Measurements from ENCODE around the gene SDK1.
"Not testable (repeated sequence)": the region's sequence is repeated elsewhere in the genome, so short reads cannot be mapped to it uniquely, and the experiment has no call there.

The SDK1 gene

DNA sequence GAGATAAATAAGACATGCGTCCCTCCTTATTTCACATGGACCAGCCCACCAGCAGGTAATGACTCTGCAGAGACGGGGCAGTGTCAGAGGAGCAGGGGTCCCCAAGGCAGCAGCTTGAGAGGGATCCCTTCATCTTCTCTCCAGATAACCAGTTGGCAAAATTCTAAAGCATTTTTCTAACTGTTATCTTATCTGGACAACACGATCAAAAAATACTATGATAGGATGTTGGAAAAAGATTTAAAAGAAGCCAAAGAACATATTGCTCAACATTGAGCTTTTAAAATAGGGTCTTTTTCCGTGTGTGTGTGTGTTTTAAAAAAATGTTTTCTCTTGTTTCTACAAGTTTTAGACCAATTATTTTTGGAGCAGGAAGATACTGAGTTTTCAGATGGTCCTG is 641.2 kb downstream of the SDK1 start:
- no peak for DNase-seq

DNA sequence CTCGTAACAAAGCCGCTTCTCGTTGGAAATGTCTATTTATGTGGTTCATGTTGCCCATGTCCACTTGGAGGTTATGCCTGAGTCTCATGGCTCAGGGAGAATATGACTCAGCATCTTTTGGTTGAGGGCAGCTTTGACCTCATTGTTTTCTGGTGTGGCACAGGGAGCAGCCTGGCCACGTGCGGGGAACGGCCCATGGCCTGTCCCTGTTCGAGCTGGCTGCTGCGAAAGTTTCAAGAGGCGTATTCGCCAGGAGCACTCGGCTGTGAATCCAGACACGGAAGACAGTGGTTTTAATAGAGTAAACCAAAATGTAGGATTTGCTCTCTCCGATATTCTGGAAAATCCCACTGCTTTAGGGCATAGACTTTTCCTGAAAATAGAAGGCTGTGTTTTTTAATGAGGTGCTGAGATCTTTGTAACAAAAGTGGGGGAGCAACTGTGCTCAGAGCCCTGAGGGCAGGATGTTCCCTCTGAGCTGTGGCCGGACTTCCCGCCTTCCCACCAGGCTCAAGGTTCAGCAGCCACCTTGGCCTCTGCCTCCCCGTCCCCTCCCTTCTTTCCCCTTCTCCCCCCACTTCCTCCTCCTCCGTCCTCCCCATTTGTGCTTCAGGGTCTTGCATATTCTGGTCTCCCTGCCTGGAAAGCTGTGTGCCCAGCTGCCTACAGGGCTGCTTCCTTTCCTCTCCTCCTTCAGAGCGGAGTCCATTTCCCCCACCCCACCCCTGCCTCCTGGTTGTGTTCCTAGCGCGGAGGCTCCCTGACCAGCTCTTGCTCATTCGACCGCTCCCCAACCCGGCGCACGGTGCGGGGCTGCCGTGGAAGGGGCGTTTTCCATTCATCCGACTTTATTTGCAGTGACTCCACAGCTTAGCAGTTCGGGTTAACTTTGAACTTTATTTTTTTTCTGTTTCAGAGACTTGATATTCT is 642.0 kb downstream of the SDK1 start:
- no peak for DNase-seq

DNA sequence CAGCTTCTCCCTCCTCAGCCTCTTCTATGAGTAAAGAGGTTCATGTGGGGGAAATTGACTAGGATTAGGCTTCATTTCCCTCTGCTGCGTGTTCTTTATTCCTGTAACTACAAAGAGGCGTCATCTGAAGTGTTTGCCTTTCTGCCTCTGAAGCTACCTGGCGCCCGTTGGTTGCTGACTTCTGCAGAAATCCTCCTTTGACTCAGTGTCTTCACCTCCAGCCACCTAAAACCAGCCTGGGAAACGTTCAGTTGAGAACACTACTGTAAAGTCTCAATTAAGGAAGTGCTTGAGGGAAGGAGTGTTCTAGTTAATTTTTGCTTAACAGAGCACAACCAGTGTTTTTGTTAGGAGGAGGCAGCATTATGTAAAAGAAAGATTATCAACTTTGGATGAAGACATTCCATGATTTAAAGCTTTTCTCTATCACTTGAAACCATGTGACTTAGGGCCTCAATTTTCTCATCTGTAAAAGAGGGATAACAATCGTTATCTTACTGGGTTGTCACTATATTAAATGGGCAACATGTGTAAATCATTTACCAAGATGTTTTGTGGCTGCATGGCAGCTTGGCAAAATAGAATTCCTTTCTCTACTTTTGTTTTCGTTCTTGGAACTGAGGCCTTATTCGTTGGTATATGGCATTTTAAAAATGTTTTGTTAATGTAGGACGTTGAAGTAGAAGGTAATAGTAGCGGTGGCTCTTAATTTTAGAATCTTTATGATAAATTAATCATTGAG is 642.9 kb downstream of the SDK1 start:
- no peak for DNase-seq

DNA sequence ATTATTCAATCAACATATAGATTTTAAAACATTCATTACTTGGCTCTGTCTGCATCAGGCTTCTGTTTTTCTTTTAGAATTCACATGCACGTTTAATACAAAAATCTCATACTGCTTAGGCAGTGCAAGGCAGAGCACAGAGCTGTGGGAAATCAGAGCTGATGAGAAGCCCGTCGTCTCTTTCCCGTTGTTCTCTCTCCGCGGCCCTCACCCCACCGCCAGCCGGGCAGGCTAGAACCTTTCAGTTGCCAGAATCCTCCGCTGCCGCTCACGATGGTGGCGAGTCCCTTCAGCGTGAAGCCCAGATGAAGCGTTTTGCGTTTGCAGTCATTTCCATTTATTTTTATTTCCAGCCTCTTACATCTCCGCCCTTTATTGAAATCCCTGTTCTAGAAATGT is 648.2 kb downstream of the SDK1 start:
- no peak for DNase-seq

GRCh38 chr7:3950249-3950648 is 649.2 kb downstream of the SDK1 start:
- DNase-seq, result no peak

GRCh38 chr7:3951316-3952055 is 650.4 kb downstream of the SDK1 start:
- no peak for DNase-seq

- no peak for DNase-seq
Observed at GRCh38 chr7:3953133-3953532, 652.1 kb downstream of the SDK1 start.

DNA sequence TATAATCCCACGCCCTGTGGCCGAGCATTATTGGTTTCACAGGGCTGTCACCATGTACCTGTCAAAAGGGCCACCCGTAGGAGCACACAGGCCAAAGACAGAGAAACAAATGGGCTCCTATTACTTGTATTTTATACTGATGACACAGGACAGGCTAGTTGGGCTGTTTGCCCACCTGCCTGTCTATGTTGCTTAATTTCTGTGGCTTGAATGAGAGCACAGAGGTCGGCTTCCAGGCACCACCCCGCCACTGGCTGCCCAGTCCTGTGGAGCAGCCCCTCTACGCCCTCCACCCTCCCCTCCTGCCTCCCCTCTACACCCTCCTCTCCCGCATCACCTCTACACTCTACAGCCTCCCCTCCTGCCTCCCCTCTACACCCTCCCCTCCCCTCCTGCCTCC is 652.9 kb downstream of the SDK1 start:
- no peak for DNase-seq

DNA sequence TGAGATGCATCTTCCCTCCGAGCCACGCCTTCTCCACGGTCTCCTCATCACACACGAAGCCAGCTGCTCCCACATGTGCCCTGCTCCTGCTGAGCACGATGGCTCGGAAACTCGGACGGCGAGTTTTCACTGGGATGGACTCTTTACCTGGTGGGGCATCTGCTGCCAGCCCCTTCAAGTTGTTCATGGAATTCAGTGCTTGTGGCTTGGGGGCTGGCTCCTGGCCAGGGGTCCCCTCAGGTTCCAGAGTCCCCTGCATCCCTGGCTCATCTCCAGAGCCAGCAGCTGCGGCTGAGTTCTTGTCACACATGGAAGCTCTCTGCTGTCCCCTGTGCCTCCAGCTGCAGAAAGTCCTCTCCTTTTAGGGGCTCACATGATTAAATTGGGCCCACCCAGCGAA is 654.0 kb downstream of the SDK1 start:
- DNase-seq, result no peak

DNA sequence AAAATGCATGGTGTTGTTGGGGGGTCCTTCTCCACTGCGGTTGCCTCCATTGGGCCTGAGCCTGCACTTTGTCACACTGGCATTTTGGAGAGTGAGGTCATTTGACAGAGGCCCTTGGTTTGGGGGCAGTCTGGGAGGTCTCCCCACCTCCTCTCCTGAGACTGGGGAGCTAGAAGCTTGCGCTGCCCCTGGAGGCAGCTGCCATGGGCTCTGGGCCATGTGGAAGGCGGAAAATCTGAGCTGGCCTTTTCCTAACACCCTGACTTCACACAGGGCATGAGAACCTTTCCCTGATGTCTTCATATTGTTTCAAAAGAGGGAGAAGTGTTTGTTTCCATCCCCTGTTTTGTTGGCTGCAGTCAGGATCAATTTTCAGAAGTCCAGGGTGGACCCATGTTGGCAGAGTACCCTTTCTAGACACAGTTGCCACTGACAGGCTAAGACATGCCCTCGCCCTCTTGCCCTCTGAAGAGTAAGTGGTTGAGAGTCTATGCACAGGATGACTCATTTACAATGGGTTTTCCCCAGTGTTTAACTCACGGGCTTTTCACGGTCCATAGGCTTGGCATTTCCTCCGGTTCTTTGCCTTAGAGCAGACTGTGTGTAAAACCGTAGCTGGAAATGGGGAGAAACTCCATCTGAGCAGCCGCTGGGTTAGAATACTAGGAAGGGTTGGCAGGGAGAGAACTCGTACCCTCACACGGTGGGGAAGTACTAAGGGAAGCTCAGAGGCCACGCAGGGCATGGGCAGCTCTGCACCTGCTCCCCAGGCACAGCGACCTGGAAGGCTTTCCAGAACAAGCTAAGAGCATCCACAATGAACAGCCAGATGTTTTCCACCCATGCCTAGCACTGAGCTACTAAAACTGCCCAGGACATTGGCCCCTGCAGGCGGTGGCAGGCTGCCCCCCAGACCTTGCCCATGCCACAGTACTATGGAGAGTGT is 655.0 kb downstream of the SDK1 start:
- DNase-seq, result no peak

GRCh38 chr7:3956949-3957348 is 655.9 kb downstream of the SDK1 start:
- no peak for DNase-seq

DNA sequence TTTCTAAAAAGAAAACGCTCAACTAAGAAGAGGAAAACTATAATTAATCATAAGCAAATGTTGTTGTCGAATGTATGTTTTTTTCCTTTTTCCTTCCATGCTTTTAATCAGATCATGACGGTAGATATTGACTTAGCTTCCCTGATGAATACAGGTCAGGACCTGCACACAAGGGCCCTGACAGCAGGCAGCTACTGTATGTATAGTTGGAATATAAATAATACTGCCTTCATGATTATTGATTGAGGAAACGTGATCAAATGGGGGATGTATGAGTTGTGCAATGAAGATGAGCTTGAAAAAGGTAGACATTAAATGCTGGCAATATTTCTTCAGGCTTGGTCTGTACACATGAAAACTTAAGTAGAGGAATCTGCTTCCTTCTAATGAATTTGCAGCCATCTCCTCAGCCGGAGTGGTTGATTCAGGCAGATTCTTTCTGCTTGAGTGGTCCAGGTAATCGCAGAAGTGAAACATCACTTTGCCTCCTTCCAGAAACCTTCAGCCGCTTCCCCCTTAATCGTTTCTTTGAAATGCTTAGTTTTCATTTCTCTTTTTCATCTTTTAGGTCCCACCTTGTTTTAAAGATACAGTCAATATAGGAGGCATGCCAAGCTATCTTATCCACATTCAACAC is 656.5 kb downstream of the SDK1 start:
- no peak for DNase-seq

GRCh38 chr7:3958109-3958483 is 657.0 kb downstream of the SDK1 start:
- DNase-seq, result no peak

GRCh38 chr7:3959364-3959763 is 658.3 kb downstream of the SDK1 start:
- no peak for DNase-seq

- no peak for DNase-seq
Observed at GRCh38 chr7:3960050-3960763, 659.2 kb downstream of the SDK1 start.

DNA sequence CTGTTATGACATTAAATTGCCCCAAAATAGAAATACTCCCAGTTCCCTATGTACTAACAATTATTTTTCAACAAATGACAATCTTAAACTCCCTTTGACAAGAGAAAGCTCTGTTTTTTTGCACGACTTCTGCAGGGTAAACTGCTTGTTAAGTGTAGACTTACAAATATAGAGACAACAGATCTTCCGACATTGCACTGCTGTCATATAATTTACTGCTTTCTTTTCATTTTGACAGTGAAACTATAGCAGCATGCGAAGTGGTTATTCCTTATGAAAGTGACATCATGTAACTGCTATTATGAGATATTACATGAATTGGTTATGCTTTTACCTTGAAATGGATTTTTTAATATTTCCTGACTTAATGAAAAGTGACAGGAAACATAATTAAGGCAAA is 659.9 kb downstream of the SDK1 start:
- no peak for DNase-seq

GRCh38 chr7:3961857-3962503 is 660.9 kb downstream of the SDK1 start:
- no peak for DNase-seq

DNA sequence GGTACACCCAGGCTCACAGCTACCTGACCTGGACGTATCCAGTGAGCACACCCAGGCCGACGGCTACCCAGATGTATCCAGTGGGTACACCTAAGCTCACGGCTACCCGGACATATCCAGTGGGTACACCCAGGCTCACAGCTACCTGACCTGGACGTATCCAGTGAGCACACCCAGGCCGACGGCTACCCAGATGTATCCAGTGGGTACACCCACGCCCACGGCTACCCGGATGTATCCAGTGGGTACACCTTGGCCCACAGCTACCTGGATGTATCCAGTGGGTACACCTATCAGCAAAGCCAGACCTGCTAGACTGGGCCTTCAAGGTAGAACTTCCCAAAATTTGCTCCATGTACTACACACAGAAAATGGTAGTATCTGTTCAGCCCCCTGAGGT is 662.7 kb downstream of the SDK1 start:
- not testable (repeated sequence) for DNase-seq

GRCh38 chr7:3964980-3965606 is 664.0 kb downstream of the SDK1 start:
- no peak for DNase-seq

GRCh38 chr7:3965794-3966395 is 664.8 kb downstream of the SDK1 start:
- DNase-seq, result no peak
